ENCODE data around the gene TGFBR2.

Gene TGFBR2

GRCh38 chr3:30673425-30674341, 67.3 kb downstream of the TGFBR2 start:
- Mint-ChIP-seq H3K27me3 (no peaks in the 10 kb centered on the region), H3K9me3 (ENCODE audit: low read depth) (no peaks in the 10 kb centered on the region), H3K4me3 (peak overlapping the region; percentile 30), H3K4me1 (ENCODE audit: low read depth) (peaks cover 97% of the 10 kb centered on the region), H3K27ac (peak overlapping the region; percentile 93), H3K36me3 (peaks cover 73% of the 10 kb centered on the region)

DNA sequence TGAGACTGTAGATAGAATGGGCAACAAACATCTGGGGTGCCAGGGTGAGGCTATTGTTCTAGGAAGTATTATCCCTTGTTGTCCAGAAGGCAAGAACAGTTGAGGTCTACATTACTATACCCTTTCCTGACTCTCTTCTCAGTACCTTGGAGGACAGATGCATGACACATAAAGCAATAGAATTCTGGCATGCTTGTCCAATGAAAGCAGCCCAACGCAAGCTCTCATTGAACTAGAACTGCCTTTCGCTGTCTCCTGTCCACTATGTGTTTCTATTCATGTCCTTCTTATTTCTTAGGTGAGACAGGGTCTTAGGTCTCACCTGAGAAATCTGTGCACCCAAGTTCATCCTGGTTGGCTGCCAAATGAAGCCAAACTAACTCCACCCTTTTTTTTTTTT, 68.6 kb downstream of the TGFBR2 start:
- Mint-ChIP-seq H3K36me3 (peaks cover 66% of the 10 kb centered on the region), H3K9me3 (ENCODE audit: low read depth) (no peaks in the 10 kb centered on the region), H3K27ac (peak overlapping the region; percentile 93), H3K27me3 (no peaks in the 10 kb centered on the region), H3K4me3 (peak overlapping the region; percentile 61), H3K4me1 (ENCODE audit: low read depth) (peaks cover 96% of the 10 kb centered on the region)

- Mint-ChIP-seq H3K36me3 (peaks cover 66% of the 10 kb centered on the region), H3K27ac (peak overlapping the region; percentile 93), H3K9me3 (ENCODE audit: low read depth) (no peaks in the 10 kb centered on the region), H3K4me1 (ENCODE audit: low read depth) (peaks cover 96% of the 10 kb centered on the region), H3K4me3 (peak overlapping the region; percentile 39), H3K27me3 (no peaks in the 10 kb centered on the region)
Observed at GRCh38 chr3:30675774-30676173, 69.4 kb downstream of the TGFBR2 start.

DNA sequence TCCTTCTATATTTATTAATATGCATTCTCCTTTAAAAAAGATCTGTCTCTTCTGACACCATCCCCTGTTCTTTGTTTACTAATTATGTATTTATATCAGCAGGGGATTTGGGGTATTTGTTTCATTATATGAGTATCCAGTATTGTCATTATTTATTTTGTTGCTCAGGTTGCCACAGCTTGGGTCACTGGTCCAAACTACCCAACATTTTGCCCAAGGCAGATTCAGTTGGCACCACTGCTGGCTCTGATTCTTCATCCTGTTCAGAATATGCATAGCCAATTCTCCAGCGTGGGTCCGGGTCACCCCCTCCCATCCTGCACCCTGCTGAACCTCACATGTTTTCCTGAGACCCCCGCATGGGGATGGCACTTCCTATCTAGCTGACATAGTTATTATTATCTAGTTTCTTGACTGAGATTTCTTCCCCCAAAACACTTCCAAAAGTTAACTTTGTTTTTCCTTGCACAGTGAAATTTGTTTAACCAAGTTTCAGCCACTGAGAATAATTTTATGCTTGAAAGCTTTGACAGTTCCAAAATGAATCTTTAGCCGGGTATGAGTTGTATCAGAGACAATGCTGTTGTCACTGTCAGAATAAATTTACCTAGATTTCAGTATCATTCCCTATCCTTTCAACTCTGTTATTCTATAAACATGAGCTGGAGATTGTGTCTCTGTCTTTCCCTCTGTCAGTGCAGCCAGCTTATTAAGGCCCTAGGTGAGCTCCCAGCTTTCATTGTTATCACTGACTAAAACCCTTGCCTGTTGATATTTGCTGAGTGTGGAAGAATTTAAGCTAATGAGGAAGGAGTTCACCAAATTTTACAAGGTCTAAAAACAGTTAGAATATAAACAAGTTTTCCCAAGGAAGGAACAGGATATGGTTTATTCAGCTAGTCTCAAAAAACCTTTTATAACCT, 70.3 kb downstream of the TGFBR2 start:
- H3K4me3 Mint-ChIP-seq, result peak overlapping the region; percentile 41
- peaks cover 96% of the 10 kb centered on the region for H3K4me1 Mint-ChIP-seq (ENCODE audit: low read depth)
- H3K27me3 Mint-ChIP-seq, result no peaks in the 10 kb centered on the region
- peak overlapping the region; percentile 93 for H3K27ac Mint-ChIP-seq
- H3K9me3 Mint-ChIP-seq (ENCODE audit: low read depth), result no peaks in the 10 kb centered on the region
- peaks cover 60% of the 10 kb centered on the region for H3K36me3 Mint-ChIP-seq

- H3K4me3 Mint-ChIP-seq, result peak overlapping the region; percentile 41
- H3K36me3 Mint-ChIP-seq, result peaks cover 58% of the 10 kb centered on the region
- H3K9me3 Mint-ChIP-seq (ENCODE audit: low read depth), result no peaks in the 10 kb centered on the region
- peaks cover 96% of the 10 kb centered on the region for H3K4me1 Mint-ChIP-seq (ENCODE audit: low read depth)
- H3K27ac Mint-ChIP-seq, result peak overlapping the region; percentile 93
- no peaks in the 10 kb centered on the region for H3K27me3 Mint-ChIP-seq
Observed at GRCh38 chr3:30677347-30677685, 70.9 kb downstream of the TGFBR2 start.

- Mint-ChIP-seq H3K4me1 (ENCODE audit: low read depth) (peaks cover 96% of the 10 kb centered on the region), H3K27me3 (no peaks in the 10 kb centered on the region), H3K27ac (peak overlapping the region; percentile 93), H3K36me3 (peaks cover 55% of the 10 kb centered on the region), H3K9me3 (ENCODE audit: low read depth) (no peaks in the 10 kb centered on the region), H3K4me3 (peak overlapping the region; percentile 66)
Observed at GRCh38 chr3:30679045-30679444, 72.6 kb downstream of the TGFBR2 start.

GRCh38 chr3:30680789-30681648, 74.6 kb downstream of the TGFBR2 start:
- Mint-ChIP-seq H3K27ac (peak overlapping the region; percentile 89), H3K9me3 (ENCODE audit: low read depth) (no peaks in the 10 kb centered on the region), H3K4me3 (peak overlapping the region; percentile 46), H3K36me3 (peaks cover 48% of the 10 kb centered on the region), H3K27me3 (no peaks in the 10 kb centered on the region), H3K4me1 (ENCODE audit: low read depth) (peaks cover 96% of the 10 kb centered on the region)

DNA sequence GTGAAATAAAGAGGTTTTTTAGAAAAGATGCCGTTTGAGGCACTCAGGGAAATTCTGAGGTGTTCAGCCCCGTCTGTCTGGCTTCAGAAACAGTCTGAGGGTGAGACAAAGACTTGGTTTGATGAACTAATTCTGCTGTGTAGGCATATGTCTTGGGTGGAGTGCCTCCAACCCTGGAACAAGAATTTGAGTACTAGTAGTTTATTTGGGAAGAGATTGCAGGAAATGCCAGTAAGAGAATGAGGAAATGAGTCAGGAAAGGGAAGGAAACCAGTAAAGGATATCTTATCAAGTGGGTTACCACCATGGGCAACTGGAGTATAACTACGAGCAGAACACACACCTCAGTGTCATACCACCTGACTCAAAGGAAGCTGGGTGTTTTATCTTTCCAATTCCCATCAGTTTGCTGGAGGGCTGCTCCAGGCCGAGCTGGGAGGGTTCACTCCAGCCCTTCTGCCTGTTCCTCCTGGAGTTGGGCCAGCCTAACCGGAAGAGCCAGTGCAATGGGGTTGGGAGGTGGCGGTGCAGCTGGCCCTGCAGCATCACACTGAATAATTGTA, 75.3 kb downstream of the TGFBR2 start:
- peak overlapping the region; percentile 46 for H3K4me3 Mint-ChIP-seq
- H3K36me3 Mint-ChIP-seq, result peaks cover 49% of the 10 kb centered on the region
- peaks cover 96% of the 10 kb centered on the region for H3K4me1 Mint-ChIP-seq (ENCODE audit: low read depth)
- H3K27me3 Mint-ChIP-seq, result no peaks in the 10 kb centered on the region
- H3K27ac Mint-ChIP-seq, result peak overlapping the region; percentile 89
- peaks cover 3% of the 10 kb centered on the region for H3K9me3 Mint-ChIP-seq (ENCODE audit: low read depth)

DNA sequence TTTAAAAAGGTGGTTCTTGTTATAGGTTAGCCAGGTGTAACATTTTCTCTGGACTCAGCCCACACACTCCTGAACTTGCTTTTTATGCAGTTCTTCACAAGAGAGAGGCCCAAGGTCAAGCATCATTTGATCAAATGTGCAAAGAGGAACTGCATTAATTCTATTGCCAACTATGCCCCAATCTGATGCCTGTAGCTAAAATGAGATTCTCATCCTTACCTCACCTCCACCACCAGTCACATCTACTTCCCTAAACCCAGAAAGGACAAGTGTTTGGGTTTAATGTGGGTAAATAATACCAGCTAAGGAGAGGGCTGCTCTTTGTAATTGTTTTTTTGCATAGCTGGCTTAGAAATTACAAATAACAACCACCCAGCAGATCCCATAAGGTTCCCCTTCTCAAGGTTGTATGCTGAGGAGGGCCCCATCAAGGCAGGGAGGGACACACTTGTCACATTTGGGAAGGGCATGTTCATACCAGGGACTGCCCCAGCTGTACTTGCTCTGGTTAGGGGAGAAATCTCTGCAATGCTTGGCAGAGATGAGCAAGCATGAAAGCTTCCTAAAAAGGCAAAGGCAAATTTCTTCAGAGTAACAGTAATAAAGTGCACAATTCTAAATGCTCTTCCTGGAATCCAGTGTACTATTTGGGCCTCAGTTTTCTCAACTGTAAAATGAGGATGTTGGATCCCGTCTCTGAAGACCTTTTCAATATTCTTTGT, 76.2 kb downstream of the TGFBR2 start:
- Mint-ChIP-seq H3K9me3 (ENCODE audit: low read depth) (peaks cover 3% of the 10 kb centered on the region), H3K27ac (peak overlapping the region; percentile 89), H3K27me3 (no peaks in the 10 kb centered on the region), H3K4me1 (ENCODE audit: low read depth) (peaks cover 96% of the 10 kb centered on the region), H3K36me3 (peaks cover 43% of the 10 kb centered on the region), H3K4me3 (peak overlapping the region; percentile 46)

DNA sequence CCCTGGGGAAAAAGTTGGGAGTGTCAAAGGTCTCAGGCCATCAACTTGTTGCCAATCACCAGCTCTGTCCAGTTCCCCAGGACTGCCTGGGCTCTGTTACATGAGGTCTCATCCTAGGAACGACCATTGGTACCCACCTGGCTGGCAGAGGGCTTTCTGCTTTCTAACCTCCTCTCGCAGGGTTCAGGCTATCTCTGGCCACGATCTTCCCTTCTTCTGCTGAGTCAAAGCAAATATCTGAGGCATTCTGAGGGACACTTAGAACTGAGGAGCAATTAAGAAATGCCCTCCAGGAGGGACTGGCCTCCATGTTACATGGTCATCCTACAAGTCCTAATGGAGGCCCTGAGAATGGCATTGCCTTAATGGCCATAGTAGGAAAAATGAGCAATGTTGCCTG, 77.4 kb downstream of the TGFBR2 start:
- Mint-ChIP-seq H3K4me3 (peak overlapping the region; percentile 64), H3K36me3 (peaks cover 44% of the 10 kb centered on the region), H3K9me3 (ENCODE audit: low read depth) (peaks cover 3% of the 10 kb centered on the region), H3K27ac (peak overlapping the region; percentile 89), H3K4me1 (ENCODE audit: low read depth) (peaks cover 99% of the 10 kb centered on the region), H3K27me3 (no peaks in the 10 kb centered on the region)

DNA sequence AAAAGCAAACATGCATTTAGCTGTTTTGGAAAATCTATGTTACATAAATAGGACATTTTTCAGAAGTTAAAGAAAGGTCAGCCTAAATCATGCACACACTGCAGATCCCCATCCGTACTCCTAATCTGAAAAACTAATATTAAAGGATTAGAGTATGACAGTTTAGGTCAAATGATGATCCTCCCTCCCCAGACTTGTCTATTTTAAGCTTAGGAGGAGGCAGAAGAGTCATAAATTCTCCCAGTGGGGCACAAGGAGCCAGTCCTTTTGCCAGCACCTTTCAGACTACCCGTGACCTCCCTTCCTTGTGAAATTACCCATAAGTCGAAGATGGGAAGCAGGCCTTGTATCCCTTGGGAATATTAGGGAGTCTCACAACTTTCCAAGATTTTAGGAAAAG, 78.0 kb downstream of the TGFBR2 start:
- H3K36me3 Mint-ChIP-seq, result peaks cover 47% of the 10 kb centered on the region

GRCh38 chr3:30685267-30685667, 78.9 kb downstream of the TGFBR2 start:
- Mint-ChIP-seq H3K27me3 (no peaks in the 10 kb centered on the region), H3K9me3 (ENCODE audit: low read depth) (peaks cover 3% of the 10 kb centered on the region), H3K4me1 (ENCODE audit: low read depth) (peaks cover 100% of the 10 kb centered on the region), H3K4me3 (peak overlapping the region; percentile 7), H3K27ac (peak overlapping the region; percentile 89), H3K36me3 (peaks cover 47% of the 10 kb centered on the region)

More for the DNA sequence above, 78.0 kb downstream of the TGFBR2 start:
- peaks cover 3% of the 10 kb centered on the region for H3K9me3 Mint-ChIP-seq (ENCODE audit: low read depth)
- H3K4me1 Mint-ChIP-seq (ENCODE audit: low read depth), result peaks cover 99% of the 10 kb centered on the region
- no peak overlapping the region for H3K4me3 Mint-ChIP-seq
- H3K27me3 Mint-ChIP-seq, result no peaks in the 10 kb centered on the region
- peak overlapping the region; percentile 89 for H3K27ac Mint-ChIP-seq

DNA sequence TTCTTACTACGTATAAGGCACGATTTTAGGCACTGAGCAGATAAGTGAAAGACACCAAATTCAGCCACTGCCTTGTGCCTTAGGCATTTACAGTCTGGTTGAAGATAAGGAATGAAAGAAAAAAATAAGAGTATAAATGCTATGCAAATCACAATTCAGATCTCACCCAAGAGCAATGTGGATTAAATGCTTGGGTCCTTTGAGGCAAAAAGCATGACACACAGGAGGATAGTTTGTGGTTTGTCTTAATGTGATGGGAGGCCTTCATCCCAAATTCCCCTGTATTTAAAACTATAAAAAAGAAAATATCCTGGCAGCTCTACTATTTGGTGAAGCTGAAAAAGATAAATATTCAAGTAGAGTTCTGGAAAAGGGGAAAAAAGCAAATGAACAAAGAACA, 79.8 kb downstream of the TGFBR2 start:
- Mint-ChIP-seq H3K27me3 (no peaks in the 10 kb centered on the region), H3K36me3 (peaks cover 50% of the 10 kb centered on the region), H3K9me3 (ENCODE audit: low read depth) (peaks cover 3% of the 10 kb centered on the region), H3K4me1 (ENCODE audit: low read depth) (peaks cover 100% of the 10 kb centered on the region), H3K27ac (peak overlapping the region; percentile 84), H3K4me3 (no peak overlapping the region)

All from activated naive CD8-positive, alpha-beta T cell (primary cell).